GM12878 (cell line): ENCODE data around the gene PRRC1. TPM values are rescaled to one million over a fixed set of nuclear protein-coding genes. Genes with fewer than 3 reads are reported as not detected.

Experiments
- ATAC-seq: fragments of 200-7000 bp; cut with Tn5 transposase; 3 replicates; pipeline ENCODE4 v1.9.1; 2020; ENCODE audit warnings: mild to moderate bottlenecking, moderate library complexity
- BruUV-seq: library from RNA; stranded (reverse); fragments of 400-500 nt; replicated peaks from 2 replicates; lab custom pipeline; 2021; lab: Mats Ljungman, UMichigan
- CTCF ChIA-PET: fragments of 300-600 bp; sonication (Branson Sonifier 250); formaldehyde crosslinking; extraction: SDS; loops from one replicate; lab custom pipeline; 2021; ENCODE audit warnings: inconsistent platforms; lab: Yijun Ruan, JAX
- POLR2A ChIA-PET: fragments of 350-600 bp; formaldehyde crosslinking; extraction: SDS; loops from one replicate; lab custom pipeline; 2021; ENCODE audit warnings: inconsistent platforms; lab: Charles Lee
- RAD21 ChIA-PET: fragments of 300-600 bp; sonication (Branson Sonifier 250); formaldehyde crosslinking; loops from one replicate; lab custom pipeline; 2023; ENCODE audit warnings: antibody characterized with exemption; ENCODE audit not compliant: unreplicated experiment; lab: Charles Lee
- SMC1A ChIA-PET: fragments of 300-600 bp; sonication (Branson Sonifier 250); formaldehyde crosslinking; loops from one replicate; lab custom pipeline; 2023; ENCODE audit not compliant: unreplicated experiment, uncharacterized antibody; lab: Charles Lee
- DNase-seq: peaks from one replicate; pipeline ENCODE4 v3.0.0-alpha.2; 2011; ENCODE audit warnings: low read depth, low spot score
- FAIRE-seq: peaks from 3 replicates; lab custom pipeline; 2011; peaks lifted over from hg19 to GRCh38; lab: Jason Lieb, UNC
- H2AFZ ChIP-seq: 2 replicates; pipeline ENCODE4 v1.6.0; 2011; ENCODE audit warnings: low read depth, low read length, control low read depth; ENCODE audit not compliant: control insufficient read depth
- H3K27ac ChIP-seq: 2 replicates; pipeline ENCODE4 v1.5.1; 2011; ENCODE audit warnings: control low read depth; ENCODE audit not compliant: control insufficient read depth, insufficient read depth
- H3K27me3 ChIP-seq, 2 experiments: replicated peaks in 1 of 2; 2 replicates each; pipeline versions ENCODE4 v1.6.0 to v1.6.1; 2011; ENCODE audit warnings: low read length in 1 of 2; ENCODE audit not compliant: control insufficient read depth in 2 of 2, insufficient read depth in 2 of 2
- H3K36me3 ChIP-seq, 2 experiments: 2 replicates each; pipeline ENCODE4 v1.5.1; 2011; ENCODE audit warnings: low read length in 1 of 2; ENCODE audit not compliant: control insufficient read depth in 2 of 2, insufficient read depth in 2 of 2
- H3K4me1 ChIP-seq: 2 replicates; pipeline ENCODE4 v1.6.1; 2011; ENCODE audit warnings: mild to moderate bottlenecking, low read length, moderate library complexity, mixed read lengths; ENCODE audit not compliant: control insufficient read depth, insufficient read depth
- H3K4me2 ChIP-seq: 2 replicates; pipeline ENCODE4 v1.6.0; 2011; ENCODE audit warnings: control low read depth; ENCODE audit not compliant: control insufficient read depth, insufficient read depth
- H3K4me3 ChIP-seq: fragments of 200-600 bp; sonication (generic); 2 replicates; pipeline ENCODE4 v1.5.1; 2016
- H3K79me2 ChIP-seq: 2 replicates; pipeline ENCODE4 v1.6.0; 2011; ENCODE audit warnings: low read length; ENCODE audit not compliant: control insufficient read depth, insufficient read depth
- H3K9ac ChIP-seq: 2 replicates; pipeline ENCODE4 v1.8.0; 2011; ENCODE audit warnings: low read length, control low read depth, mixed read lengths; ENCODE audit not compliant: control insufficient read depth, insufficient read depth
- H3K9me3 ChIP-seq: replicated peaks from 3 replicates; pipeline ENCODE4 v1.5.1; 2011; ENCODE audit warnings: mild to moderate bottlenecking, low read length; ENCODE audit not compliant: control insufficient read depth, insufficient read depth
- H4K20me1 ChIP-seq: 2 replicates; pipeline ENCODE4 v1.6.0; 2011; ENCODE audit not compliant: control insufficient read depth, insufficient read depth
- BRCA1 ChIP-seq: IDR thresholded peaks from 2 replicates; pipeline ENCODE4 v1.6.1; 2011; ENCODE audit warnings: low read depth, low read length, improper control_type of control experiment
- EED ChIP-seq: sonication (generic); IDR thresholded peaks from 2 replicates; pipeline ENCODE4 v1.6.1; 2016; ENCODE audit warnings: antibody characterized with exemption, low read depth
- NBN ChIP-seq: fragments of 450-650 bp; IDR thresholded peaks from 2 replicates; pipeline ENCODE4 v1.6.1; 2016
- POLR2AphosphoS2 ChIP-seq: IDR thresholded peaks from 2 replicates; pipeline ENCODE4 v1.6.1; 2011; ENCODE audit warnings: low read depth, mild to moderate bottlenecking, low read length, improper control_type of control experiment, moderate library complexity
- POU2F2 ChIP-seq: IDR thresholded peaks from 3 replicates; pipeline ENCODE4 v1.6.1; 2011; ENCODE audit warnings: low read depth, mild to moderate bottlenecking, low read length, borderline replicate concordance
- RB1 ChIP-seq: fragments of 450-650 bp; formaldehyde crosslinking; IDR thresholded peaks from 2 replicates; pipeline ENCODE4 v1.6.1; 2017; ENCODE audit warnings: mild to moderate bottlenecking, borderline replicate concordance
- SMAD1 ChIP-seq: fragments of 450-650 bp; IDR thresholded peaks from 2 replicates; pipeline ENCODE4 v1.6.1; 2018; ENCODE audit warnings: mild to moderate bottlenecking, low read depth; ENCODE audit not compliant: partially characterized antibody
- TCF3 ChIP-seq: IDR thresholded peaks from 2 replicates; pipeline ENCODE4 v1.6.1; 2012; ENCODE audit warnings: low read depth, mild to moderate bottlenecking, low read length, borderline replicate concordance; ENCODE audit not compliant: insufficient read depth
- ZNF24 ChIP-seq: fragments of 450-650 bp; IDR thresholded peaks from 2 replicates; pipeline ENCODE4 v1.6.1; 2017; ENCODE audit warnings: antibody characterized with exemption, mild to moderate bottlenecking
- WGBS: methylation state at CpG from one replicate; pipeline ENCODE4 v1.1.6; 2016; ENCODE audit warnings: low lambda C conversion rate; ENCODE audit not compliant: insufficient replicate concordance, insufficient coverage; ENCODE audit errors: missing lambda C conversion rate; 5-methylcytosine and 5-hydroxymethylcytosine counted together
- in situ Hi-C: fragments of 300-500 bp; cut with MboI; formaldehyde crosslinking; loops from 9 replicates; pipeline ENCODE4 v1.14.3; 2018; ENCODE audit warnings: mixed read lengths
- intact Hi-C: fragments of 100-400 bp; cut with micrococcal nuclease; formaldehyde crosslinking; loops from one replicate; pipeline ENCODE4 v1.14.2; 2022; ENCODE audit not compliant: unreplicated experiment
- polyA plus RNA-seq, 11 experiments: library from polyadenylated mRNA; depleted of rRNA in 4 of 11; unstranded in 6 of 11; stranded (reverse) in 5 of 11; fragments of >200 nt; fragmentation: Nextera tagmentation in 4 of 11; fragmentation: Illumina TruSeq in 1 of 11; extraction: Ambion mirVana in 4 of 11; extraction: Trizol in 1 of 11; gene quantifications; 1 replicate in 1 of 11; 2 replicates in 10 of 11; pipeline versions ENCODE4 v1.2.1 to v1.2.3, GENCODE V29; 2011 to 2016; ENCODE audit warnings: inconsistent platforms in 2 of 11, missing spikeins in 2 of 11, low read depth in 1 of 11
- total RNA-seq, 4 experiments: library from RNA; depleted of rRNA in 3 of 4; stranded (reverse); fragments of >200 nt in 3 of 4; fragmentation: Illumina TruSeq in 1 of 4; extraction: Trizol in 1 of 4; gene quantifications; 2 replicates each; pipeline versions ENCODE4 v1.2.1 to v1.2.3, GENCODE V29; 2013 to 2021
- TF ChIP-seq, protein P1 (sequence below): fragments of 150-350 bp; IDR thresholded peaks from 2 replicates; pipeline ENCODE4 v1.6.1; 2016; ENCODE audit warnings: low read depth, low read length
- TF ChIP-seq, protein P2 (sequence below): fragments of 450-650 bp; formaldehyde crosslinking; IDR thresholded peaks from 2 replicates; pipeline ENCODE4 v1.4.0; 2020; ENCODE audit warnings: mild to moderate bottlenecking, moderate library complexity
- TF ChIP-seq, protein P3 (sequence below): IDR thresholded peaks from 2 replicates; pipeline ENCODE4 v1.6.1; 2011; ENCODE audit warnings: borderline replicate concordance, low read depth, mild to moderate bottlenecking, moderate library complexity, mixed read lengths, low read length; ENCODE audit not compliant: insufficient read depth; ENCODE audit errors: extremely low read length
- TF ChIP-seq, protein P4 (sequence below): fragments of 450-650 bp; IDR thresholded peaks from 2 replicates; pipeline ENCODE4 v1.6.1; 2017; ENCODE audit warnings: low read depth, mild to moderate bottlenecking, moderate library complexity

The PRRC1 gene
- total and polyA plus RNA-seq, 10 of the 15 experiments (the other 5 are each of a cell fraction or from before 2014, with no cell fraction given) = 19.0 to 54.5 (median 31.0) TPM

DNA sequence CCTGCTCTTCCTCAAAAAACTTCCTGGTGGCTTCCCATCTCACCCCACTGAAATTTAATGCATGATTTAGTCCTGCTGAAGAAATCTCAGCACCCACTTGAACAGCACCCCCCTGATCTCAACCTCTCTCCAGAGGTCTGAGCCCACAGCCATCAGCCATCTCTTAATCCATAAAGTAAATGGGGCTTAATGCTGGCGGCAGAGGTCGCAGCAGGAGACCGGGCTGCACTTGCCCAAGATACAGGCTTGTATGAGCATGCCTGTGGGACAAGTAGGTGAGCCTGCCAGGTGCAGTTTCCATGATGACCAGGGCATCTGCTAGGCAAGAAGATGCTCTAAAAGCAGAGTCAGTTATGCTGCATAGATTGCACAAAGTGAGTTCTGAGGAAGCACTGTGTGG, 79.1 kb downstream of the PRRC1 start (continued):
- TF ChIP-seq, protein P1, sequence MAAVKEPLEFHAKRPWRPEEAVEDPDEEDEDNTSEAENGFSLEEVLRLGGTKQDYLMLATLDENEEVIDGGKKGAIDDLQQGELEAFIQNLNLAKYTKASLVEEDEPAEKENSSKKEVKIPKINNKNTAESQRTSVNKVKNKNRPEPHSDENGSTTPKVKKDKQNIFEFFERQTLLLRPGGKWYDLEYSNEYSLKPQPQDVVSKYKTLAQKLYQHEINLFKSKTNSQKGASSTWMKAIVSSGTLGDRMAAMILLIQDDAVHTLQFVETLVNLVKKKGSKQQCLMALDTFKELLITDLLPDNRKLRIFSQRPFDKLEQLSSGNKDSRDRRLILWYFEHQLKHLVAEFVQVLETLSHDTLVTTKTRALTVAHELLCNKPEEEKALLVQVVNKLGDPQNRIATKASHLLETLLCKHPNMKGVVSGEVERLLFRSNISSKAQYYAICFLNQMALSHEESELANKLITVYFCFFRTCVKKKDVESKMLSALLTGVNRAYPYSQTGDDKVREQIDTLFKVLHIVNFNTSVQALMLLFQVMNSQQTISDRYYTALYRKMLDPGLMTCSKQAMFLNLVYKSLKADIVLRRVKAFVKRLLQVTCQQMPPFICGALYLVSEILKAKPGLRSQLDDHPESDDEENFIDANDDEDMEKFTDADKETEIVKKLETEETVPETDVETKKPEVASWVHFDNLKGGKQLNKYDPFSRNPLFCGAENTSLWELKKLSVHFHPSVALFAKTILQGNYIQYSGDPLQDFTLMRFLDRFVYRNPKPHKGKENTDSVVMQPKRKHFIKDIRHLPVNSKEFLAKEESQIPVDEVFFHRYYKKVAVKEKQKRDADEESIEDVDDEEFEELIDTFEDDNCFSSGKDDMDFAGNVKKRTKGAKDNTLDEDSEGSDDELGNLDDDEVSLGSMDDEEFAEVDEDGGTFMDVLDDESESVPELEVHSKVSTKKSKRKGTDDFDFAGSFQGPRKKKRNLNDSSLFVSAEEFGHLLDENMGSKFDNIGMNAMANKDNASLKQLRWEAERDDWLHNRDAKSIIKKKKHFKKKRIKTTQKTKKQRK = no peak
- TF ChIP-seq, protein P2, sequence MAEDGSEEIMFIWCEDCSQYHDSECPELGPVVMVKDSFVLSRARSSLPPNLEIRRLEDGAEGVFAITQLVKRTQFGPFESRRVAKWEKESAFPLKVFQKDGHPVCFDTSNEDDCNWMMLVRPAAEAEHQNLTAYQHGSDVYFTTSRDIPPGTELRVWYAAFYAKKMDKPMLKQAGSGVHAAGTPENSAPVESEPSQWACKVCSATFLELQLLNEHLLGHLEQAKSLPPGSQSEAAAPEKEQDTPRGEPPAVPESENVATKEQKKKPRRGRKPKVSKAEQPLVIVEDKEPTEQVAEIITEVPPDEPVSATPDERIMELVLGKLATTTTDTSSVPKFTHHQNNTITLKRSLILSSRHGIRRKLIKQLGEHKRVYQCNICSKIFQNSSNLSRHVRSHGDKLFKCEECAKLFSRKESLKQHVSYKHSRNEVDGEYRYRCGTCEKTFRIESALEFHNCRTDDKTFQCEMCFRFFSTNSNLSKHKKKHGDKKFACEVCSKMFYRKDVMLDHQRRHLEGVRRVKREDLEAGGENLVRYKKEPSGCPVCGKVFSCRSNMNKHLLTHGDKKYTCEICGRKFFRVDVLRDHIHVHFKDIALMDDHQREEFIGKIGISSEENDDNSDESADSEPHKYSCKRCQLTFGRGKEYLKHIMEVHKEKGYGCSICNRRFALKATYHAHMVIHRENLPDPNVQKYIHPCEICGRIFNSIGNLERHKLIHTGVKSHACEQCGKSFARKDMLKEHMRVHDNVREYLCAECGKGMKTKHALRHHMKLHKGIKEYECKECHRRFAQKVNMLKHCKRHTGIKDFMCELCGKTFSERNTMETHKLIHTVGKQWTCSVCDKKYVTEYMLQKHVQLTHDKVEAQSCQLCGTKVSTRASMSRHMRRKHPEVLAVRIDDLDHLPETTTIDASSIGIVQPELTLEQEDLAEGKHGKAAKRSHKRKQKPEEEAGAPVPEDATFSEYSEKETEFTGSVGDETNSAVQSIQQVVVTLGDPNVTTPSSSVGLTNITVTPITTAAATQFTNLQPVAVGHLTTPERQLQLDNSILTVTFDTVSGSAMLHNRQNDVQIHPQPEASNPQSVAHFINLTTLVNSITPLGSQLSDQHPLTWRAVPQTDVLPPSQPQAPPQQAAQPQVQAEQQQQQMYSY (CRISPR knock-in tag) = no peak
- TF ChIP-seq POLR2AphosphoS2 = no peak

DNA sequence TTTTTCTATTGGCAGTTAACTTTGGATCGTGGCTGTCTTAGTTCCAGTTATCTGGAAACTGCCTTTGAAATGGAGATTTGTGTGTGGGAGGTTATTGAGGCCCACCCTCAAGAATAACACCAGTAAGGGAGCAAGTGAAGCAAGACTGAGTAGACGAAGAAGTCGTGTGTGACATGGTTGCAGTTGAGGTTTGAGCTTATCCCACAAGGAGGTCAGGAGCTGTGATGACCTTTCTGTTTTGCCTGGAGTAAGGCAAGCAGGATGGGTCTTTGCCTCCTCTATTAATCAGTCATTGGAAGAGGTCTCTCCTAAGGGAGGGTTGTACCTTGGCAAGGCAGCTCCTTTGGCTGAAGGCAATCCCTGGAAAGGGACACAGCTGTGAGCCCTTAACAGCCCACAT, 81.9 kb downstream of the PRRC1 start:
- no peak overlapping the region for H3K27ac ChIP-seq
- TF ChIP-seq BRCA1 (no peak), SMAD1 (no peak), EED (no peak), RB1 (no peak), POU2F2 (no peak), NBN (no peak), TCF3 (no peak), ZNF24 (no peak)
- TF ChIP-seq, protein P3, sequence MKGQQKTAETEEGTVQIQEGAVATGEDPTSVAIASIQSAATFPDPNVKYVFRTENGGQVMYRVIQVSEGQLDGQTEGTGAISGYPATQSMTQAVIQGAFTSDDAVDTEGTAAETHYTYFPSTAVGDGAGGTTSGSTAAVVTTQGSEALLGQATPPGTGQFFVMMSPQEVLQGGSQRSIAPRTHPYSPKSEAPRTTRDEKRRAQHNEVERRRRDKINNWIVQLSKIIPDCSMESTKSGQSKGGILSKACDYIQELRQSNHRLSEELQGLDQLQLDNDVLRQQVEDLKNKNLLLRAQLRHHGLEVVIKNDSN = no peak
- TF ChIP-seq, protein P4, sequence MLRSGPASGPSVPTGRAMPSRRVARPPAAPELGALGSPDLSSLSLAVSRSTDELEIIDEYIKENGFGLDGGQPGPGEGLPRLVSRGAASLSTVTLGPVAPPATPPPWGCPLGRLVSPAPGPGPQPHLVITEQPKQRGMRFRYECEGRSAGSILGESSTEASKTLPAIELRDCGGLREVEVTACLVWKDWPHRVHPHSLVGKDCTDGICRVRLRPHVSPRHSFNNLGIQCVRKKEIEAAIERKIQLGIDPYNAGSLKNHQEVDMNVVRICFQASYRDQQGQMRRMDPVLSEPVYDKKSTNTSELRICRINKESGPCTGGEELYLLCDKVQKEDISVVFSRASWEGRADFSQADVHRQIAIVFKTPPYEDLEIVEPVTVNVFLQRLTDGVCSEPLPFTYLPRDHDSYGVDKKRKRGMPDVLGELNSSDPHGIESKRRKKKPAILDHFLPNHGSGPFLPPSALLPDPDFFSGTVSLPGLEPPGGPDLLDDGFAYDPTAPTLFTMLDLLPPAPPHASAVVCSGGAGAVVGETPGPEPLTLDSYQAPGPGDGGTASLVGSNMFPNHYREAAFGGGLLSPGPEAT = no peak

More for the DNA sequence above, 81.9 kb downstream of the PRRC1 start:
- CTCF ChIA-PET = interaction anchor here (0.9 to 2.1 kb wide), 2 partner anchors 9 kb away, joined by 4 to 9 read pairs; no protein-coding TSS in a partner anchor
- RAD21 ChIA-PET = interaction anchor here (1.0 to 2.5 kb wide), 3 partner anchors 9 to 10 kb away, joined by 3 to 8 read pairs (median 3); no protein-coding TSS in a partner anchor
- H3K79me2 ChIP-seq = no peaks in the 10 kb centered on the region
- no peaks in the 10 kb centered on the region for H3K9me3 ChIP-seq
- POLR2A ChIA-PET = interaction anchor here (1.3 to 1.4 kb wide), 2 partner anchors 9 to 13 kb away, joined by 5 to 7 read pairs; no protein-coding TSS in a partner anchor
- no peak overlapping the region for H3K4me3 ChIP-seq
- in situ Hi-C loops (no loop called here), intact Hi-C loops (no loop called here)
- no peak overlapping the region for H2AFZ ChIP-seq
- H3K9ac ChIP-seq = no peak overlapping the region
- ATAC-seq (no peak), DNase-seq (no peak), FAIRE-seq (no peak)
- H3K27me3 ChIP-seq = no peaks in the 10 kb centered on the region
- H3K4me2 ChIP-seq = no peak overlapping the region
- SMC1A ChIA-PET = interaction anchor here (0.7 to 9.4 kb wide), 7 partner anchors 9 to 566 kb away, joined by 3 to 111 read pairs (median 3); no protein-coding TSS in a partner anchor
- no TSS peak for BruUV-seq
- 32% methylated on average over 3 of the region's 3 CpGs for WGBS
- H3K4me1 ChIP-seq = no peaks in the 10 kb centered on the region
- H3K36me3 ChIP-seq = no peaks in the 10 kb centered on the region
- H4K20me1 ChIP-seq = no peaks in the 10 kb centered on the region
